Spleen (tissue), 7 donors: ENCODE data around the gene NLGN3.

Source experiments
- POLR2A ChIP-seq, 3 donors: fragments of 450-650 bp; IDR thresholded peaks; one replicate each; pipeline ENCODE4 v1.5.1; 2017; ENCODE audit warnings: antibody characterized with exemption in 3 of 3, mild to moderate bottlenecking in 1 of 3
- TF ChIP-seq, protein P1 (sequence below), 11 experiments: fragments of 200-600 bp in 7 of 11; fragments of 450-650 bp in 4 of 11; sonication (generic) in 4 of 11; IDR thresholded peaks in 8 of 11; conservative IDR thresholded peaks in 3 of 11; 1 replicate in 7 of 11; 2 replicates in 4 of 11; pipeline versions ENCODE4 v1.4.0 to v1.8.0; 2016 to 2021; ENCODE audit warnings: antibody characterized with exemption in 11 of 11, inconsistent platforms in 4 of 11, mild to moderate bottlenecking in 1 of 11
- donor health status: DM: no; HTN: no; CAD: no; lungs with moderate emphysema.
- donor health status: DM: no; HTN: no; CAD: no.
- donor health status: DM: no; HTN: no; CAD: no.

DNA sequence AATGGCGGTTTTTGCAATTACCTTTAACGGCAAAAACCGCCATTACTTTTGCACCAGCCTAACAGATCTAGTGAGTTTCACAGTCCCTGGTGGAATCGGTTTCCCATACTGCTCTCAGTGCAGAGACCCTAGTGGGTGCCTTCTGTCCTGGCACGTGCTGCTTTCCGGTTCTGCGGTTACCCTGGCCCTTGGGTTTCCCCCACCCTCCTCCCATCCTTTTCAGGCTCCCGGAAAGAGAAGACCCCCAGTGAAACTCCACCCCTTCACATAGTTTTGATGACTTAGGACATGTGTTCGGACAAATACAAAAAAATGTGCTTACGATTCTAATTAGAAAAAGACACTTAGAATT, 36.9 kb downstream of the NLGN3 start:
- TF ChIP-seq, protein P1, sequence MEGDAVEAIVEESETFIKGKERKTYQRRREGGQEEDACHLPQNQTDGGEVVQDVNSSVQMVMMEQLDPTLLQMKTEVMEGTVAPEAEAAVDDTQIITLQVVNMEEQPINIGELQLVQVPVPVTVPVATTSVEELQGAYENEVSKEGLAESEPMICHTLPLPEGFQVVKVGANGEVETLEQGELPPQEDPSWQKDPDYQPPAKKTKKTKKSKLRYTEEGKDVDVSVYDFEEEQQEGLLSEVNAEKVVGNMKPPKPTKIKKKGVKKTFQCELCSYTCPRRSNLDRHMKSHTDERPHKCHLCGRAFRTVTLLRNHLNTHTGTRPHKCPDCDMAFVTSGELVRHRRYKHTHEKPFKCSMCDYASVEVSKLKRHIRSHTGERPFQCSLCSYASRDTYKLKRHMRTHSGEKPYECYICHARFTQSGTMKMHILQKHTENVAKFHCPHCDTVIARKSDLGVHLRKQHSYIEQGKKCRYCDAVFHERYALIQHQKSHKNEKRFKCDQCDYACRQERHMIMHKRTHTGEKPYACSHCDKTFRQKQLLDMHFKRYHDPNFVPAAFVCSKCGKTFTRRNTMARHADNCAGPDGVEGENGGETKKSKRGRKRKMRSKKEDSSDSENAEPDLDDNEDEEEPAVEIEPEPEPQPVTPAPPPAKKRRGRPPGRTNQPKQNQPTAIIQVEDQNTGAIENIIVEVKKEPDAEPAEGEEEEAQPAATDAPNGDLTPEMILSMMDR (IDR thresholded peaks at IDR 0.05 in 8 of 11, conservative IDR thresholded peaks at IDR 0.05 in 3 of 11), result no peak
- TF ChIP-seq POLR2A (IDR thresholded peaks at IDR 0.05), result no peak
